Endothelial cell of umbilical vein (primary cell): ENCODE data around the gene UBR4. TPM values are rescaled to one million over a fixed set of nuclear protein-coding genes. Genes with fewer than 3 reads are reported as not detected.

Experiments used
- BruUV-seq: library from RNA; stranded (reverse); fragments of 400-500 nt; replicated peaks from 2 replicates; lab custom pipeline; 2021; lab: Mats Ljungman, UMichigan
- CTCF ChIA-PET: fragments of 300-600, 350-600 bp; sonication (Branson Sonifier 250); formaldehyde crosslinking; loops from one replicate; lab custom pipeline; 2021; ENCODE audit warnings: antibody characterized with exemption, inconsistent platforms; lab: Charles Lee
- POLR2A ChIA-PET: fragments of 300-600, 350-600 bp; sonication (Branson Sonifier 250); formaldehyde crosslinking; loops from one replicate; lab custom pipeline; 2021; ENCODE audit warnings: antibody characterized with exemption, inconsistent platforms; lab: Charles Lee
- DNase-seq: peaks from one replicate; pipeline ENCODE4 v3.0.0-alpha.2; 2011; ENCODE audit warnings: low read depth, low spot score
- FAIRE-seq: peaks from 2 replicates; lab custom pipeline; 2011; peaks lifted over from hg19 to GRCh38; lab: Jason Lieb, UNC
- H2AFZ ChIP-seq: 2 replicates; pipeline ENCODE4 v1.6.0; 2012; ENCODE audit warnings: low read depth, low read length, control low read depth, inconsistent platforms
- H3K27ac ChIP-seq: 2 replicates; pipeline ENCODE4 v1.5.1; 2011; ENCODE audit warnings: low read depth, mild to moderate bottlenecking, control low read depth, low read length, moderate library complexity; ENCODE audit not compliant: insufficient read depth
- H3K27me3 ChIP-seq, 2 experiments: 2 replicates each; pipeline versions ENCODE4 v1.6.0 to v1.6.1; 2011; ENCODE audit warnings: low read length in 2 of 2, mixed read lengths in 1 of 2; ENCODE audit not compliant: control insufficient read depth in 2 of 2, insufficient read depth in 2 of 2
- H3K36me3 ChIP-seq, 2 experiments: 2 replicates in 1 of 2; 3 replicates in 1 of 2; pipeline ENCODE4 v1.5.1; 2011; ENCODE audit warnings: low read length in 2 of 2, mild to moderate bottlenecking in 1 of 2, moderate library complexity in 1 of 2; ENCODE audit not compliant: control insufficient read depth in 2 of 2, insufficient read depth in 2 of 2; ENCODE audit errors: extremely low read depth in 1 of 2
- H3K4me1 ChIP-seq: 3 replicates; pipeline ENCODE4 v1.5.1; 2011; ENCODE audit warnings: mild to moderate bottlenecking, low read length; ENCODE audit not compliant: control insufficient read depth, insufficient read depth; ENCODE audit errors: extremely low read depth
- H3K4me2 ChIP-seq: 2 replicates; pipeline ENCODE4 v1.6.1; 2011; ENCODE audit warnings: low read length, control low read depth, mixed read lengths; ENCODE audit not compliant: insufficient read depth
- H3K4me3 ChIP-seq, 3 experiments: fragments of 200-600 bp in 1 of 3; sonication (generic), shearing (Covaris generic) in 1 of 3; replicated peaks in 1 of 3; 2 replicates each; pipeline ENCODE4 v1.5.1; 2011 to 2016; ENCODE audit warnings: control low read depth in 3 of 3, low read length in 3 of 3, mild to moderate bottlenecking in 2 of 3, inconsistent platforms in 1 of 3, low read depth in 1 of 3, moderate library complexity in 1 of 3; ENCODE audit not compliant: insufficient read depth in 1 of 3
- H3K79me2 ChIP-seq: 2 replicates; pipeline ENCODE4 v1.6.0; 2012; ENCODE audit warnings: low read length, inconsistent platforms; ENCODE audit not compliant: control insufficient read depth, insufficient read depth
- H3K9ac ChIP-seq: replicated peaks from 2 replicates; pipeline ENCODE3; 2011; ENCODE audit warnings: low read length, control low read depth; ENCODE audit not compliant: insufficient read depth; ENCODE audit errors: extremely low read depth
- H3K9me1 ChIP-seq: replicated peaks from 3 replicates; pipeline ENCODE4 v1.6.0; 2011; ENCODE audit warnings: mild to moderate bottlenecking, low read length; ENCODE audit not compliant: control insufficient read depth, insufficient read depth; ENCODE audit errors: extremely low read depth
- H3K9me3 ChIP-seq: replicated peaks from 2 replicates; pipeline ENCODE4 v1.5.1; 2012; ENCODE audit warnings: low read length, inconsistent platforms; ENCODE audit not compliant: control insufficient read depth, insufficient read depth
- H4K20me1 ChIP-seq: replicated peaks from 2 replicates; pipeline ENCODE3; 2011; ENCODE audit warnings: mild to moderate bottlenecking, low read length; ENCODE audit not compliant: control insufficient read depth, insufficient read depth; ENCODE audit errors: extremely low read depth
- GATA2 ChIP-seq: IDR thresholded peaks from 2 replicates; pipeline ENCODE4 v1.7.0; 2011; ENCODE audit warnings: low read depth, mild to moderate bottlenecking, moderate library complexity, mixed read lengths, low read length; ENCODE audit not compliant: insufficient read length, insufficient read depth
- MYC ChIP-seq: IDR thresholded peaks from one replicate; pipeline ENCODE4 v1.6.1; 2011; ENCODE audit warnings: mild to moderate bottlenecking, low read depth, low read length
- POLR2A ChIP-seq: IDR thresholded peaks from 2 replicates; pipeline ENCODE4 v1.6.1; 2012; ENCODE audit warnings: low read depth, mild to moderate bottlenecking, control low read depth, low read length
- POLR2AphosphoS5 ChIP-seq: IDR thresholded peaks from 2 replicates; pipeline ENCODE4 v1.6.1; 2012; ENCODE audit warnings: low read depth, mild to moderate bottlenecking, control low read depth, low read length, moderate library complexity; ENCODE audit not compliant: insufficient read depth
- dilution Hi-C: fragments of 300-500 bp; cut with MboI; formaldehyde crosslinking; loops from one replicate; pipeline ENCODE4 v1.15.0; 2019; ENCODE audit warnings: low sequenced_read_pairs; ENCODE audit not compliant: extremely low pct_ligation_motif_present
- intact Hi-C: fragments of 100-400 bp; cut with micrococcal nuclease; formaldehyde crosslinking; loops from one replicate; pipeline ENCODE4 v1.10.0; 2022
- polyA plus RNA-seq, 4 experiments: library from polyadenylated mRNA; depleted of rRNA in 3 of 4; stranded (reverse) in 3 of 4; unstranded in 1 of 4; fragments of >200 nt; gene quantifications; 2 replicates each; pipeline versions ENCODE4 v1.2.1 to v1.2.3, GENCODE V29; 2011 to 2012; ENCODE audit warnings: missing spikeins in 1 of 4
- total RNA-seq: library from RNA; stranded (reverse); gene quantifications from 2 replicates; pipeline ENCODE4 v1.2.3, GENCODE V29; 2021
- TF ChIP-seq, protein P1 (sequence below), 2 donors: IDR thresholded peaks; 1 replicate in 1 of 2; 2 replicates in 1 of 2; pipeline ENCODE4 v1.5.1; 2011; ENCODE audit warnings: low read length in 2 of 2, mild to moderate bottlenecking in 2 of 2, moderate library complexity in 2 of 2, control low read depth in 1 of 2, inconsistent platforms in 1 of 2, low read depth in 1 of 2; ENCODE audit not compliant: insufficient read depth in 1 of 2; ENCODE audit errors: extremely low read depth in 1 of 2
- TF ChIP-seq, protein P2 (sequence below): IDR thresholded peaks from 2 replicates; pipeline ENCODE4 v1.6.1; 2011; ENCODE audit not compliant: insufficient read depth, insufficient read length

The UBR4 gene
- total and polyA plus RNA-seq, 2 donors (not counting 3 experiments of a cell fraction or from before 2014, with no cell fraction given) = 125 to 150 TPM

DNA sequence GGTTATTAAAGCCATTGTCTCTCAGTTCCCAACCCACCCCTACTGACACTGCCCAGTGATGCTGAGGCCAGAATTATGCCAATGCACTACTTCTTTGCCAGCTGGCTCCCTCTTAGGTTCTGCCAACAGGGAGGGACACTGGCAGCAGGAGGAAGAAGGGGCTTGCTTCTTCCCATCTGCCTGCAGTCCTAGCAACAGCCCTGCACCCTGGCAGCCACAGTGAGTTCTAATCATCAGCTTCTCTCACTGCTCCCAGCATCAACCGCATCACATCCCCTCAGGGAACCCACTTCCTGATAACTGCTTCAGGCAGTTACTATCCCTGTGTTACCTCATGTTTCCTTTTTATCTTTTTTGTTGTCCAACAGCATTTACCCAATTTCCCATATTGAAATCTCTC is 86.2 kb downstream of the UBR4 start:
- intact Hi-C loops (loop anchor here (5.0 kb wide), 1 partner anchor 33 kb away; no protein-coding TSS in a partner anchor), dilution Hi-C loops (no loop called here)
- H3K9me3 ChIP-seq = no peaks in the 10 kb centered on the region
- peaks cover 62 to 82% of the 10 kb centered on the region in 2 experiments for H3K36me3 ChIP-seq
- no peak overlapping the region for H3K4me2 ChIP-seq
- no peaks in the 10 kb centered on the region for H3K4me1 ChIP-seq
- no peaks in the 10 kb centered on the region for H3K9me1 ChIP-seq
- TF ChIP-seq, protein P1, sequence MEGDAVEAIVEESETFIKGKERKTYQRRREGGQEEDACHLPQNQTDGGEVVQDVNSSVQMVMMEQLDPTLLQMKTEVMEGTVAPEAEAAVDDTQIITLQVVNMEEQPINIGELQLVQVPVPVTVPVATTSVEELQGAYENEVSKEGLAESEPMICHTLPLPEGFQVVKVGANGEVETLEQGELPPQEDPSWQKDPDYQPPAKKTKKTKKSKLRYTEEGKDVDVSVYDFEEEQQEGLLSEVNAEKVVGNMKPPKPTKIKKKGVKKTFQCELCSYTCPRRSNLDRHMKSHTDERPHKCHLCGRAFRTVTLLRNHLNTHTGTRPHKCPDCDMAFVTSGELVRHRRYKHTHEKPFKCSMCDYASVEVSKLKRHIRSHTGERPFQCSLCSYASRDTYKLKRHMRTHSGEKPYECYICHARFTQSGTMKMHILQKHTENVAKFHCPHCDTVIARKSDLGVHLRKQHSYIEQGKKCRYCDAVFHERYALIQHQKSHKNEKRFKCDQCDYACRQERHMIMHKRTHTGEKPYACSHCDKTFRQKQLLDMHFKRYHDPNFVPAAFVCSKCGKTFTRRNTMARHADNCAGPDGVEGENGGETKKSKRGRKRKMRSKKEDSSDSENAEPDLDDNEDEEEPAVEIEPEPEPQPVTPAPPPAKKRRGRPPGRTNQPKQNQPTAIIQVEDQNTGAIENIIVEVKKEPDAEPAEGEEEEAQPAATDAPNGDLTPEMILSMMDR (IDR thresholded peaks at IDR 0.05; ENCODE audit: extremely low read depth in 1 of 2, insufficient read depth in 1 of 2, low read depth in 1 of 2, low read length in 2 of 2) = no peak
- no peak for TF ChIP-seq POLR2AphosphoS5
- TF ChIP-seq, protein P2, sequence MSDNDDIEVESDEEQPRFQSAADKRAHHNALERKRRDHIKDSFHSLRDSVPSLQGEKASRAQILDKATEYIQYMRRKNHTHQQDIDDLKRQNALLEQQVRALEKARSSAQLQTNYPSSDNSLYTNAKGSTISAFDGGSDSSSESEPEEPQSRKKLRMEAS = no peak
- no peak for TF ChIP-seq MYC
- TF ChIP-seq GATA2 = no peak
- TF ChIP-seq POLR2A = no peak
- no peak overlapping the region for H3K9ac ChIP-seq
- DNase-seq (no peak), FAIRE-seq (no peak)
- no peaks in the 10 kb centered on the region for H3K27me3 ChIP-seq
- no peak overlapping the region for H3K27ac ChIP-seq
- ChIA-PET POLR2A (no interaction called here), CTCF (interaction anchor here (0.7 kb wide), 1 partner anchor 56 kb away, joined by 3 read pairs; no protein-coding TSS in a partner anchor)
- H2AFZ ChIP-seq = no peak overlapping the region
- no TSS peak for BruUV-seq
- H3K4me3 ChIP-seq = no peak overlapping the region
- no peaks in the 10 kb centered on the region for H4K20me1 ChIP-seq
- no peaks in the 10 kb centered on the region for H3K79me2 ChIP-seq
